ENCODE results near the gene TSFM. TPM values are rescaled to one million over a fixed set of nuclear protein-coding genes. Genes with fewer than 3 reads are reported as not detected.

The TSFM gene
- total and polyA plus RNA-seq, 2 of the 13 experiments (the other 11 are each of a cell fraction or from before 2014, with no cell fraction given): 29.8 to 68.3 TPM

DNA sequence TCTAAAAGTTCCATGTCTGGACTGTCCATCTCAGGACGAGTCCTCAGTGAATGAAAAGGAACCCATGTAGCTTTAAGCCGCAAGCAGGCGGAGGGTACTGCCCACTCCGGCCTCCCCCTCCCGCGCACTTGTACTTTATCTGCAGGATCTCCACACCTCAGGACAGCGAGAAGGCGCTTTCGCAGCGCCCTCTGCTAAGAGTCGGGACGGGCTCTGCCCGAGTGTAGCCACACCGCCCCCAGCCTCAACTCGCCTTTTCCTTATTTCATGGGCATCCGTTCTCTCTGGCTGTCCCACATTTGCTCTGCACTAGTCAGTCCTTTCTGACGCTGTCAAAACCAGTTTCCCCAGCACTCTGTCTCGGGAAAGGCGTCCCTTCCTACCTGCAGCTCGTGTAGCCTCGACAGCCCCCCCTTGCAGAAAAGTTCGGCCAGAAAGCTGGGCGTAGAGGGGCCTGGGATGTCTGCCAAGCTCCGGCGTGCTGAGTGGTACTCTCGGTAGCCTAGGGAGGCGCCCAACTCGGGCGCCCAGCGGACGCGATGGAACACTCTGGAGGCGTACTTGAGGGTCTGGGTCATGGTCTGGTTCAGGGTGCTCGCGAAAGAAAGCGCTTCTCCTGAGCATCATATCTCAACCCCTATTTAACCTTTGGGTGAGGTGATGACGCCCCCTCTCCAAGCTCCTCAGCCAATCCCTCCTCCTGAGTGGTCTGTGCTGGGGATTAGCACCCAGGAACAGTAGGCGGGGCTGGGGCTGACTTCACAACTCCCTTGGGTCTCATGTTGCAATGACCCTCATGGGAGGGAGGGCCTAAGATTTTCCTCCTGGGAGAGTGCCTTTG is 15.9 kb upstream of the TSFM start, which contains the start of gene CYP27B1:
Gene CYP27B1, minus strand, starts transcription at position 615 of the 841 bp plus-strand sequence. Its CDS starts 37 bp downstream, at position 578.
- WGBS (ENCODE audit: low lambda C conversion rate): 88% methylated on average over 30 of the region's 38 CpGs
- Histone ChIP-seq H3K9ac (ENCODE audit: insufficient read depth, low read depth, low read length) (peak within 1 kb of the TSS; percentile 50; the same call in 1 of the 2 replicates), H3K79me2 (ENCODE audit: insufficient read depth, low read length) (peaks cover 13% of the 10 kb centered on the region), H3K9me3 (ENCODE audit: low read length) (no peaks in the 10 kb centered on the region), H3K36me3 (replicated peaks in 1 of 2; ENCODE audit: control insufficient read depth in 1 of 2, insufficient read depth in 2 of 2, low read length in 2 of 2) (peaks cover 14 to 18% of the 10 kb centered on the region in 2 experiments), H3K27ac (ENCODE audit: extremely low read length, insufficient read depth, low read length) (no peak within 1 kb of the TSS), H3K27me3 (ENCODE audit: control insufficient read depth in 1 of 2, insufficient read depth in 2 of 2, low read length in 2 of 2) (peaks cover 0 to 6% of the 10 kb centered on the region in 2 experiments; a peak in 2 of 5 replicates), H4K20me1 (ENCODE audit: insufficient read depth, low read length) (no peaks in the 10 kb centered on the region), H3K4me1 (ENCODE audit: insufficient read depth, low read length) (peaks cover 38% of the 10 kb centered on the region), H3K4me3 (replicated peaks in 1 of 3; ENCODE audit: insufficient read depth in 1 of 3, low read depth in 2 of 3, low read length in 3 of 3) (peak within 1 kb of the TSS; percentile 53 to 78 (median 60); a peak in 5 of 6 replicates), H3K4me2 (ENCODE audit: low read depth, low read length) (peak within 1 kb of the TSS; percentile 95), H2AFZ (ENCODE audit: low read length) (no peak within 1 kb of the TSS)
- TF ChIP-seq ZMAT3 (CRISPR knock-in tag; conservative IDR thresholded peaks at IDR 0.05) (no peak), POLR2G (IDR thresholded peaks at IDR 0.05; ENCODE audit: low read depth, low read length) (0 out of 2 replicates have a peak, but pooled peaks have one; percentile 37), EED (CRISPR knock-in tag; IDR thresholded peaks at IDR 0.05) (no peak), AGO2 (optimal IDR thresholded peaks at IDR 0.05; ENCODE audit: low read depth, low read length) (peak; percentile 81)
- TF ChIP-seq, protein P1, sequence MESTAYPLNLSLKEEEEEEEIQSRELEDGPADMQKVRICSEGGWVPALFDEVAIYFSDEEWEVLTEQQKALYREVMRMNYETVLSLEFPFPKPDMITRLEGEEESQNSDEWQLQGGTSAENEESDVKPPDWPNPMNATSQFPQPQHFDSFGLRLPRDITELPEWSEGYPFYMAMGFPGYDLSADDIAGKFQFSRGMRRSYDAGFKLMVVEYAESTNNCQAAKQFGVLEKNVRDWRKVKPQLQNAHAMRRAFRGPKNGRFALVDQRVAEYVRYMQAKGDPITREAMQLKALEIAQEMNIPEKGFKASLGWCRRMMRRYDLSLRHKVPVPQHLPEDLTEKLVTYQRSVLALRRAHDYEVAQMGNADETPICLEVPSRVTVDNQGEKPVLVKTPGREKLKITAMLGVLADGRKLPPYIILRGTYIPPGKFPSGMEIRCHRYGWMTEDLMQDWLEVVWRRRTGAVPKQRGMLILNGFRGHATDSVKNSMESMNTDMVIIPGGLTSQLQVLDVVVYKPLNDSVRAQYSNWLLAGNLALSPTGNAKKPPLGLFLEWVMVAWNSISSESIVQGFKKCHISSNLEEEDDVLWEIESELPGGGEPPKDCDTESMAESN (CRISPR knock-in tag; conservative IDR thresholded peaks at IDR 0.05): no peak
- TF ChIP-seq, protein P2, sequence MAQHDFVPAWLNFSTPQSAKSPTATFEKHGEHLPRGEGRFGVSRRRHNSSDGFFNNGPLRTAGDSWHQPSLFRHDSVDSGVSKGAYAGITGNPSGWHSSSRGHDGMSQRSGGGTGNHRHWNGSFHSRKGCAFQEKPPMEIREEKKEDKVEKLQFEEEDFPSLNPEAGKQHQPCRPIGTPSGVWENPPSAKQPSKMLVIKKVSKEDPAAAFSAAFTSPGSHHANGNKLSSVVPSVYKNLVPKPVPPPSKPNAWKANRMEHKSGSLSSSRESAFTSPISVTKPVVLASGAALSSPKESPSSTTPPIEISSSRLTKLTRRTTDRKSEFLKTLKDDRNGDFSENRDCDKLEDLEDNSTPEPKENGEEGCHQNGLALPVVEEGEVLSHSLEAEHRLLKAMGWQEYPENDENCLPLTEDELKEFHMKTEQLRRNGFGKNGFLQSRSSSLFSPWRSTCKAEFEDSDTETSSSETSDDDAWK (CRISPR knock-in tag; IDR thresholded peaks at IDR 0.05): no peak
- CTCF ChIA-PET (ENCODE audit: low intra/inter-chr PET ratio, low total read pairs): no interaction called here
- no TSS peak for BruUV-seq (replicated peaks)
- in situ Hi-C loops (cut with HindIII; ENCODE audit: extremely low pct_ligation_motif_present, low pct_unique_long_range_greater_than_20kb) (no loop called here), intact Hi-C loops (cut with micrococcal nuclease; ENCODE audit: unreplicated experiment) (no loop called here)
- FAIRE-seq (no peak), DNase-seq (ENCODE audit: low spot score) (no peak), ATAC-seq (no peak)
- POLR2A ChIA-PET: interaction anchor here (2.0 kb wide), 1 partner anchor 10 kb away, joined by 9 read pairs; no protein-coding TSS in a partner anchor
